Mucosa of descending colon (tissue), 3 donors: ENCODE data around the gene RFK. TPM values are rescaled to one million over a fixed set of nuclear protein-coding genes. Genes with fewer than 3 reads are reported as not detected.
"Not testable (repeated sequence)": the region's sequence is repeated elsewhere in the genome, so short reads cannot be mapped to it uniquely, and the experiment has no call there.

Experiments
- ATAC-seq: fragments of 200-7000 bp; cut with Tn5 transposase; one replicate; pipeline ENCODE4 v1.9.1; 2020; ENCODE audit warnings: mild to moderate bottlenecking, moderate library complexity
- DNase-seq, 3 donors: peaks; one replicate each; pipeline ENCODE4 v3.0.0-alpha.2; 2020
- H3K36me3 ChIP-seq: fragments of 200-600 bp; one replicate; pipeline ENCODE4 v1.8.0; 2021; ENCODE audit warnings: low read depth, mild to moderate bottlenecking
- H3K4me1 ChIP-seq: fragments of 200-600 bp; one replicate; pipeline ENCODE4 v1.8.0; 2021; ENCODE audit warnings: low read depth, mild to moderate bottlenecking
- H3K4me3 ChIP-seq: fragments of 200-600 bp; one replicate; pipeline ENCODE4 v1.8.0; 2021; ENCODE audit warnings: mild to moderate bottlenecking
- H3K9me3 ChIP-seq: fragments of 200-600 bp; one replicate; pipeline ENCODE4 v1.8.0; 2021; ENCODE audit warnings: mild to moderate bottlenecking
- intact Hi-C, 2 donors: fragments of 100-400 bp; cut with DNase I in 1 of 2; cut with micrococcal nuclease in 1 of 2; formaldehyde crosslinking; loops; one replicate each; pipeline versions ENCODE4 v1.11.0 to v1.11.1; 2022; cut with DNase I, micrococcal nuclease
- long read RNA-seq, 2 donors: library from polyadenylated mRNA; unstranded; transcript quantifications; one replicate each; pipeline ENCODE4 v2.0.0, GENCODE V29; 2019 to 2021
- total RNA-seq, 3 donors: library from RNA; stranded (reverse); fragmentation: NEBNext Ultra II Directional in 2 of 3; extraction: Animal tissue kit (Norgen Biotek cat#: 25700) in 2 of 3; gene quantifications; one replicate each; pipeline versions ENCODE4 v1.2.1 to v1.2.4, GENCODE V29; 2021 to 2023
- TF ChIP-seq, protein P1 (sequence below): fragments of 200-600 bp; IDR thresholded peaks from one replicate; pipeline ENCODE4 v1.8.0; 2022; ENCODE audit warnings: antibody characterized with exemption, mild to moderate bottlenecking
- donor health status: DM: no; HTN: no; CAD: no; lungs with moderate emphysema.
- donor health status: DM: no; HTN: no; CAD: no.
- donor health status: DM: no; HTN: yes; CAD: no.

RFK gene
- 10 to 100 TPM; 55.6 to 86.2 (median 80.8) TPM for total RNA-seq
- long read RNA-seq, donor 1, transcript RFK-201 (4 exons, 2,684 nt) = major isoform, 176 of 185 reads
- long read RNA-seq, donor 1, partial matches to known transcripts = 1 of 185 reads
- long read RNA-seq, donor 1, other reads (novel, unspliced or antisense) = 4 of 185 reads
- long read RNA-seq, donor 2, transcript RFK-201 (4 exons, 2,684 nt) = major isoform, 106 of 111 reads
- long read RNA-seq, donor 2, partial matches to known transcripts = 1 of 111 reads
- long read RNA-seq, donor 2, other reads (novel, unspliced or antisense) = 3 of 111 reads

DNA sequence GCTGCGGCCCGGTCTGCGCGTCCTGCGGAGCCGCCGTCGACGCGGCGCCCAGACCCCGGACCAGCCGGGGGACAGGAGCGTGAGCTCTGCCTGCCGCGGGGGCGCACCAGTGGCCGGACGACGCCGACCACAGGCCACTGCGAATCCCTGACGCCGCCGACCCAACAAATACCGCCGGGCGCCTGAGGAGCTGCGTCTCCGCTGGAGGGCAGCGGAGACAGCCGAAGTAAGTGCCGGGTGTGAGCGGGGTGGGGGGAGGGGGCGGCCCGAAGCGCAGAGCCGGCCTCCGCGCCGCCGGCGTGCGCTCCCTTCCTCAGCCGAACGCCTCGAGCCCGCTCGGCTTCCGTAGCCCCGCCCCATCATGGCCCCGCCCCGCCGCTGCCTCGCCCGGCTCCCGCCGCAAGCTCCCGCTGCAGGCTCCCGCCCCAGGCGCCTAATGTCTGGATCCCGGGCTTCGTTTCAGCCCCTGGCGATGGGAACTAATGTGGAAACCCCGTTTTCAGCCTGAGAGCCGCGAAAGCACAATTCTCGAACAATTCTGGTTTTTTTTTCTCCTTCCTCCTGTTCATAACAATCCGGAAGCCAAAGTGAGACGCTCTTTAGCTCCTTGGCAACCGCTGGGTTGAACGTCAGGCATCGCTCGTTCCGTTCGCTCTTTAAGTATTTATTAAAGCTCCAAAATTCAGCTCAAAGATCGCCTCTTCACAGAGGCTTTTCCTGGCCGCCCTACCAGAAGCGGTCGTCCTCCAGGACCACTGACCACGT is at the start of gene RFK:
Gene RFK (minus strand): TSS at position 232 of the 765 bp plus-strand sequence. CDS start 255 bp downstream, outside the sequence.
- TF ChIP-seq, protein P1, sequence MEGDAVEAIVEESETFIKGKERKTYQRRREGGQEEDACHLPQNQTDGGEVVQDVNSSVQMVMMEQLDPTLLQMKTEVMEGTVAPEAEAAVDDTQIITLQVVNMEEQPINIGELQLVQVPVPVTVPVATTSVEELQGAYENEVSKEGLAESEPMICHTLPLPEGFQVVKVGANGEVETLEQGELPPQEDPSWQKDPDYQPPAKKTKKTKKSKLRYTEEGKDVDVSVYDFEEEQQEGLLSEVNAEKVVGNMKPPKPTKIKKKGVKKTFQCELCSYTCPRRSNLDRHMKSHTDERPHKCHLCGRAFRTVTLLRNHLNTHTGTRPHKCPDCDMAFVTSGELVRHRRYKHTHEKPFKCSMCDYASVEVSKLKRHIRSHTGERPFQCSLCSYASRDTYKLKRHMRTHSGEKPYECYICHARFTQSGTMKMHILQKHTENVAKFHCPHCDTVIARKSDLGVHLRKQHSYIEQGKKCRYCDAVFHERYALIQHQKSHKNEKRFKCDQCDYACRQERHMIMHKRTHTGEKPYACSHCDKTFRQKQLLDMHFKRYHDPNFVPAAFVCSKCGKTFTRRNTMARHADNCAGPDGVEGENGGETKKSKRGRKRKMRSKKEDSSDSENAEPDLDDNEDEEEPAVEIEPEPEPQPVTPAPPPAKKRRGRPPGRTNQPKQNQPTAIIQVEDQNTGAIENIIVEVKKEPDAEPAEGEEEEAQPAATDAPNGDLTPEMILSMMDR = peak; percentile 43
- no peaks in the 10 kb centered on the region for H3K36me3 ChIP-seq
- peak within 1 kb of the TSS; percentile 83 for H3K4me3 ChIP-seq
- DNase-seq (peak; percentile 94 to 98 (median 96)), ATAC-seq (peak; percentile 98)
- peaks cover 10% of the 10 kb centered on the region for H3K4me1 ChIP-seq
- intact Hi-C loops = no loop called here
- H3K9me3 ChIP-seq = no peaks in the 10 kb centered on the region

DNA sequence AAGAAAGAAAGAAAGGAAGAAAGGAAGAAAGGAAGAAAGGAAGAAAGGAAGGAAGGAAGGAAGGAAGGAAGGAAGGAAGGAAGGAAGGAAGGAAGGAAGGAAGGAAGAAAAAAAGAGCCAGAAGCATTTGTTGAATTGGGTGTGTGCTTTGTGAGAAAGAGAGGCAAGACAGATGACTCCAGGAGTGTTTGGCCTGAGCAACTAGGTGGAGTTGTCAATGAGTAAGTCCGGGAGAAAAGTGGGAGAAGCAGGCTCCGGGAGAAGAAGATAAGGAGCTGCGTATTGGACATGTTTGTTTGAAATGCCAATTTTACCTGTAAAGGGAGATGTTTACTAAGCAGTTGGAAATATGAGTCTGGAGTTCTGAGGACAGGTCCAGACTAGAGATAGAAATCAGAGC is 49.7 kb upstream of the RFK start:
- DNase-seq (no peak), ATAC-seq (no peak)
- Histone ChIP-seq H3K4me1 (peaks cover 4% of the 10 kb centered on the region), H3K36me3 (no peaks in the 10 kb centered on the region), H3K9me3 (no peaks in the 10 kb centered on the region), H3K4me3 (no peak overlapping the region)
- intact Hi-C loops = loop anchor here in 1 of 2 donors (10.0 kb wide), 1 partner anchor 261 kb away; no protein-coding TSS in a partner anchor
- TF ChIP-seq, protein P1 = no peak

DNA sequence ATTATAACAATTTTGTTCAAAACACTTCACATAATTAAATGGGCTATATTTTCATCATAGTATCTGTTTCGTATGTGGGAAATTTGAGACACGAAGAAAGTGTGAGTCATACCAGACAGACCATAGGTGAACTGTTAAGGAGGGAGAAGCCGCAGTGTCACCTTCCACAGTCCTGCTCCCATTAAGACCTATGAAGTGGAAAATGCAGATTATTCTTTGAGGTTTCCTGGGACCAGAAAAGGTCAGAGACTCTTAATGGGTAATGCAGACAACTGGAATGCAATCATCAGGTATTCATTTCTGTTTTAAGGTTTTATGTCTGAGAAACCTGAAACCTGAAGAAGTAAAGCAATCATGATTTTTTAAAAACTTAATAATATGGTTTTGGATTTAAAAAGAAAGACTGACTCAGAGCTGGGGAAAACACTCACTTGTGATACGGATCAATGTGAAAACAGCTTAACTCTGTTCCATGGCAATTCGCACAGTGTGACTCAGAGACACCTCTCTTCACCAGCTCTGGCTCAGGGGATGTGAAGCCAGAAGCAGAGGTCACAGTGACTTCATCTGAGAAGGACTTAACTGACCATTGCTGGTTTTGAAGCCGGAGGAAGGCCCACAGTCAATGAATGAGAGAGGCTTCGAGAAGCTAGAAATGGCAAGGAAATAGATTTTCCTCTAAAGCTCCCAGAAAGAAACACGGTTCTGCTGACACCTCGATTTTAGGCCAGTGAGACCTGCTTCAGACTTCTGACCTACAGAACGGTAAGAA is 47.5 kb upstream of the RFK start:
- no peaks in the 10 kb centered on the region for H3K36me3 ChIP-seq
- ATAC-seq = no peak
- TF ChIP-seq, protein P1 = no peak
- no peak for DNase-seq
- no peaks in the 10 kb centered on the region for H3K4me1 ChIP-seq
- no peak overlapping the region for H3K4me3 ChIP-seq
- no peaks in the 10 kb centered on the region for H3K9me3 ChIP-seq
- intact Hi-C loops = loop anchor here in 1 of 2 donors (10.0 kb wide), 1 partner anchor 263 kb away; no protein-coding TSS in a partner anchor

DNA sequence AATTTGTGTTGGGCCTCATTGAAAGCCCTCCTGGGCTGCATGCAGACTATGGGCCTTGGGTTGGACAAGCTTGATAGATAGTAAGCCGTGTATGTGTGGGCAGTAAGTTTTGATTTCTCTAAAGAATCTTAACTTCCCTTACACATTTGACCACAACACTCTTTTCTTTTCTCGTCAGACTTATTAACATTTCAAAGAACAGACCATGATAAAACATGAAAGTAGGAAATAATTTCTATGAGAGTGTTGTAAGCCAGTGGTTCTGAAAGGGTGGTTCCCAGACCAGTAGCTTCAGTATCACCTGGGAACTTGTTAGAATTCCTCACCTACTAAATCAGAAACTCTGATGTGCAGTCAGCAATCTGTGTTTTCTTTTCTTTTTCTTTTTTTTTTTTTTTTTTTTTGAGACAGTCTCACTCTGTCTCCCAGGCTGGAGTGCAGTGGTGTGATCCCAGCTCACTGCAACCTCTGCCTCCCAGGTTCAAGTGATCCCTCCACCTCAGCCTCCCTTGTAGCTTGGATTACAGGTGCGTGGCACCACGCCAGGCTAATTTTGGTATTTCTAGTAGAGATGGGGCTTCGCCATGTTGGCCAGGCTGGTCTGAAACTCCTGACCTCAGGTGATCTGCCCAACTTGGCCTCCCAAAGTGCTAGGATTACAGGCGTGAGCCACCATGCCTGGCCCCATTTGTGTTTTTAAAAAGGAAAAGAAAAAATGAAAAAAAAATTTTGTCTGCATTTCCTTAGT is 44.8 kb upstream of the RFK start:
- no peak for DNase-seq
- TF ChIP-seq, protein P1 = no peak
- ATAC-seq = no peak
- no peaks in the 10 kb centered on the region for H3K36me3 ChIP-seq
- H3K4me1 ChIP-seq = no peaks in the 10 kb centered on the region
- intact Hi-C loops = no loop called here
- H3K4me3 ChIP-seq = no peak overlapping the region
- no peaks in the 10 kb centered on the region for H3K9me3 ChIP-seq

DNA sequence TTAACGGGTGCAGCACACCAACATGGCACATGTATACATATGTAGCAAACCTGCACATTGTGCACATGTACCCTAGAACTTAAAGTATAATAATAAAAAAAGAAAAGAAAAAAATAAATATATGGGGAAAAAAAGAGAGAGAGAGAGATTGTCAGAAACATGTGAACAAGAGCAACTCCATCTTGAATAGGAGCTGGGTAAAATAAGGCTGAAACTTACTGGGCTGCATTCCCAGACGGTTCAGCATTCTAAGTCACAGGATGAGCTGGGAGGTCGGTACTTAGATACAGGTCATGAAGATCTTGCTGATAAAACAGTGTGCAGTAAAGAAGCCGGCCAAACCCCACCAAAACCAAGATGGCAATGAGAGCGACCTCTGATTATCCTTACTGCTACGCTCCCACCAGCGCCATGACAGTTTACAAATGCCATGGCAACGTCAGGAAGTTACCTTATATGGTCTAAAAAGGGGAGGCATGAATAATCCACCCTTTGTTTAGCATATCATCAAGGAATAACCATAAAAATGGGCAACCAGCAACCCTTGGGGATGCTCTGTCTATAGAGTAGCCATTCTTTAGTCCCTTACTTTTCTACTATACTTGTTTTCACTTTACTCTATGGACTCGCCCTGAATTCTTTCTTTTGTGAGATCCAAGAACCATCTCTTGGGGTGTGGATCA is 42.9 kb upstream of the RFK start:
- DNase-seq, H3K9me3 ChIP-seq, intact Hi-C loops, H3K4me1 ChIP-seq, H3K36me3 ChIP-seq, ATAC-seq, H3K4me3 ChIP-seq: not testable (repeated sequence)

DNA sequence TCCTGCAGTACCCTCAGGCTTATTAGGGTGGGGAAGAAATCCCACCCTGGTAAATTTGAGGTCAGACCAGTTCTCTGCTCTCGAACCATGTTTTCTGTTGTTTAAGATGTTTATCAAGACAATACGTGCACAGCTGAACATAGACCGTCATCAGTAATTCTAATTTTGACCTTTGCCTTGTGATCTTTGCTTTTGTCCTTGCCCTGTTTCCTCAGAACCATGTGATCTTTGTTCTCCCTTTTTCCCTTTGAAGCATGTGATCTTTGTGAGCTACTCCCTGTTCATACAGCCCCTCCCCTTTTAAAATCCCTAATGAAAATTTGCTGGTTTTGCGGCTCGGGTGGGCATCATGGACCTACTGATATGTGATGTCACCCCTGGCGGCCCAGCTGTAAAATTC is 40.7 kb upstream of the RFK start:
- intact Hi-C loops = not testable (repeated sequence)

More for the DNA sequence above, 40.7 kb upstream of the RFK start:
- ATAC-seq, H3K4me3 ChIP-seq, H3K4me1 ChIP-seq, DNase-seq, H3K9me3 ChIP-seq, H3K36me3 ChIP-seq: not testable (repeated sequence)
